Liver (tissue), 3 donors: ENCODE measurements around the gene PDZRN4.

Experiments used
- ATF3 ChIP-seq: IDR thresholded peaks from 2 replicates; pipeline ENCODE4 v1.6.1; 2016; ENCODE audit warnings: antibody characterized with exemption
- CTCF ChIP-seq: fragments of 150-350 bp; IDR thresholded peaks from 2 replicates; pipeline ENCODE4 v1.5.1; 2017; ENCODE audit warnings: improper control_type of control experiment, low read depth, low read length; ENCODE audit not compliant: missing input control
- FOXA1 ChIP-seq: IDR thresholded peaks from 2 replicates; pipeline ENCODE4 v1.6.1; 2016; ENCODE audit warnings: antibody characterized with exemption
- GABPA ChIP-seq, 2 donors: IDR thresholded peaks in 1 of 2; conservative IDR thresholded peaks in 1 of 2; 2 replicates each; pipeline ENCODE4 v1.6.1; 2016; ENCODE audit warnings: antibody characterized with exemption in 2 of 2, mild to moderate bottlenecking in 1 of 2, moderate library complexity in 1 of 2
- HNF4A ChIP-seq, 2 donors: conservative IDR thresholded peaks; 2 replicates each; pipeline ENCODE4 v1.6.1; 2016; ENCODE audit warnings: antibody characterized with exemption in 2 of 2, mild to moderate bottlenecking in 2 of 2
- JUND ChIP-seq, 2 donors: IDR thresholded peaks; 2 replicates each; pipeline ENCODE4 v1.6.1; 2016; ENCODE audit warnings: antibody characterized with exemption in 2 of 2
- MAX ChIP-seq: IDR thresholded peaks from 2 replicates; pipeline ENCODE4 v1.6.1; 2016; ENCODE audit warnings: antibody characterized with exemption
- RAD21 ChIP-seq, 2 donors: IDR thresholded peaks; 2 replicates each; pipeline ENCODE4 v1.6.1; 2016; ENCODE audit warnings: antibody characterized with exemption in 2 of 2, mild to moderate bottlenecking in 2 of 2
- REST ChIP-seq: IDR thresholded peaks from 2 replicates; pipeline ENCODE4 v1.6.1; 2016; ENCODE audit warnings: antibody characterized with exemption, mild to moderate bottlenecking
- SP1 ChIP-seq: IDR thresholded peaks from 2 replicates; pipeline ENCODE4 v1.6.1; 2018; ENCODE audit warnings: antibody characterized with exemption, mild to moderate bottlenecking
- TAF1 ChIP-seq: conservative IDR thresholded peaks from 2 replicates; pipeline ENCODE4 v1.6.1; 2016; ENCODE audit warnings: antibody characterized with exemption, mild to moderate bottlenecking
- YY1 ChIP-seq: IDR thresholded peaks from 2 replicates; pipeline ENCODE4 v1.6.1; 2016; ENCODE audit warnings: antibody characterized with exemption, mild to moderate bottlenecking
- donor health status: healthy.
- donor health status: healthy.

- no peak for TF ChIP-seq RAD21 (IDR thresholded peaks at IDR 0.05)
- TF ChIP-seq CTCF, result no peak
- TF ChIP-seq GABPA (IDR thresholded peaks at IDR 0.05 in 1 of 2, conservative IDR thresholded peaks at IDR 0.05 in 1 of 2), result no peak
- no peak for TF ChIP-seq TAF1
- no peak for TF ChIP-seq ATF3
- no peak for TF ChIP-seq MAX
- no peak for TF ChIP-seq FOXA1
- TF ChIP-seq JUND (IDR thresholded peaks at IDR 0.05), result no peak
- no peak for TF ChIP-seq YY1
- TF ChIP-seq REST, result no peak
- TF ChIP-seq SP1, result no peak
- TF ChIP-seq HNF4A (conservative IDR thresholded peaks at IDR 0.05), result no peak
These were observed 251.7 kb downstream of the PDZRN4 start for GRCh38 chr12:41439801-41440200.
